Eye (tissue), 1 donor: Measurements from ENCODE around the gene GRHL1.
"Not testable (repeated sequence)": the region's sequence is repeated elsewhere in the genome, so short reads cannot be mapped to it uniquely, and the experiment has no call there.

Experiments used
- DNase-seq: peaks from one replicate; pipeline ENCODE4 v3.0.0-alpha.2; 2015

Gene GRHL1

DNA sequence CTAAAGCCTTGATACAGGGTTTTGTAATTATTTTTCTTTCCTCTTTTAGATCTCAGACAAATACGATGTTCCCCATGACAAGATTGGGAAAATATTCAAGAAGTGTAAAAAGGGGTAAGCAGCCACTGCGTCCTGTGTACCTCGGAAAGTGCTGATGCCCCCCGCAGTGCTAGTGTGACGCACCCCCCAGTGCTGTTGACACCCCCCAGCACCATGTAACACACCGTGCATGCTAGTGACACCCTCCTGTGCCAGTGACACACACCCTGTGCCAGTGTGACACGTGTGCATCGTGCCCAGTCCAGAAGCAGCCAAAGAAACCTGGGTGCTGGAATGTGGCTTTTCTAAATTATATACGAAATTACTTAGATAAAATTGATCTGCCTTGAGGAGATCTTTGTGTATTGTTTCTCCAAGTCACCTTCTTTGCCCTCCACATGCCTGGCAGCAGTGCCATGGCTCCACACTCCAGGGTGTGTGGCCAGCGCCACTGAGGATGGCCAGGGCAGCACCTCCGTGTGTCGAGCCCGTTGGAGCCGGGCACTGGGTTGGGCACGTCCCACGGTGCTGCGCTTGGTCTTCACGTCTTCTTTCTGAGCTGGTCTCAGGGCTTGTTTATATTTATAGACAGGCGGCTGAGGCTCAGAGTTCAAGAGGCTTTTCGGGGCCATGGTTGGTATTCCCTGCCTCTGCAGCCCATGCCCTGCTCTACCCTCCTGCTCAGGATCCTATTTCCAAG lies 47.6 kb downstream of the GRHL1 start:
- no peak for DNase-seq

DNA sequence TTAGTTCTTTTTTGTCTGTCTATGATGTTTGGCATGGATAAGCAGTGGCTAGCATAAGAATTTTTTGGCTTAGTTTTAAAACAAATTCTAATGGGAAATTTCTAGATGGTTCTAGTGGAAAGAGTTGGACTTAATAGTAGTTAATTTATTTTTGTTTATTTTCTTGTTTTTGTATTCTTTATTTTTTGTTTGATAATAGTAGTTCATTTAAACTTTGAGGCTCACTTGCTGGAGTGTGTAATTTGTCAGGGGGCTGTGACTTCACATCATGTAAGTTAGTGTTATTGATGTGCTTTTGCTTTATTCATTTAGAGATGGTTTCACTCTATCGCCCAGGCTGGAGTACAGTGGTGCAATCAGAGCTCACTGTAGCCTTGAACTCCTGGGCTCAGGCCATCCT lies 48.2 kb downstream of the GRHL1 start:
- no peak for DNase-seq

DNA sequence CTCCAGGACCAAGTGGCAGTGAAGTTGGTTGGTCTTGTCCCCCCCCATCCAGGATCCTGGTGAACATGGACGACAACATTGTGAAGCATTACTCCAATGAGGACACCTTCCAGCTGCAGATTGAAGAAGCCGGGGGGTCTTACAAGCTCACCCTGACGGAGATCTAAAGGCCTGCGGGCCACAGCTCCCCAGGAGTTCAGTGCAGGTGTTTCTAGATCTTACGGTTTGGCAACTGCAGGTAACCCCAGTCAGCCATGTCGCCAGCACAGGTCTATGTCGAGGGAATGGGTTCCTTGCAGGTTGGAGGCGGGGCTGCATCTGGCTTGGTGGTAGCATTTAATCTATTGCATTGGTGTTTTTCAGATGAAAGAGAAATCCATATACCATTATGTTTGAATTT lies 49.0 kb downstream of the GRHL1 start:
- no peak for DNase-seq

DNA sequence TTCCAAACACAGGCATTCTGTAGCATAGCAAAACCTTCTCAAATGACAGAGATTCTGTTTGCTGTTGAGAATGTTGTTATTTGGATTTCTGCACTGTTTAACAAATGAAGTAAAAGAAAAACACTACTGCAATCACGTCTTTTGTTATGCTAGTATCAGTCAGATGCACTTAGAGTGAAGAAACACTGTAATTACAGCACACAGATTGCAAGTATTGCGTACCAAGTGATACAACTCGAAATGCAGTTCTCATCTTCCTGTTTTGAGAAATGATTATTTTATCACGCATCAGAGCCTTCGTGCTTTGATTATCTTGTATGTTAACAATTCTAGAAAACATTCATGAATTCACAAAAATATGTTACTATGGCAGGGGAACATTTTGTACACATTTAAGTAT lies 50.1 kb downstream of the GRHL1 start:
- no peak for DNase-seq

DNA sequence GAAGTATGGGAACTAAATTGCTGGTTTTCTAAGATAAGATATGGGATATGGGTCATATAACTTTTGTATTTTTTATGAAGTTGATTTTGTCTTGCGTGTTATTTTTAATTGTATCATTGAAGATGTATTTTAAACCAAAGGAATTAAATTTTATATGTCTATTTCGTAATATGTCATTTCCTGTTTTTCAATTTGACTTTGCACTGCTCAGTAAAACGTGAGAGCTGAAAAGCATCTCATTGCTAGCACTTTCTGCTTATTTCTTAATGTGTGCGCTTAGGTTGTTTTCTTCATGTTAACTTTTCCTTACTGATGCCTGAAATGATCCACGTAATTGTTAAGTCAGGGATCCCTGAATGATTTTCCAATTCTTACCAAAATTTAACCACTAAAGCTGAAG lies 50.6 kb downstream of the GRHL1 start:
- no peak for DNase-seq

DNA sequence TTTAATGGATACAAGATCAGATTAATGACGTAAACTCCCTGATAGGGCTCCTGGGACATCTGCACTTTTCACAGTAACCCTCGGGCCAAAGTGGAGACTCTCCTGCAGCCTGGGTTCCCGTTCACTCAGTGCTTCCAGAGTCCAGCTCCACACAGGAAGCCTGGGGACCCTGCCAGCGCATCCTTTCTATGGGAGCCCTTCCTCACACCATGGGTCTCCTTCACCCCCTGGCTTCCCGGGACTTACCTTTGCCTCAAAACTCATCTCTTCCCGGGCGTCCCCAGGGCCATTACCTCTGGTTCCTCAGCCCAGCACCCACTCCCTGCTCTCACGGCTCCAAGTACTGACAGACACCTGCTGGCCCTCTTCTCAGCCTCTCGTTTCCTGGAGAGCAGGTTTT lies 51.2 kb downstream of the GRHL1 start:
- DNase-seq: no peak

DNA sequence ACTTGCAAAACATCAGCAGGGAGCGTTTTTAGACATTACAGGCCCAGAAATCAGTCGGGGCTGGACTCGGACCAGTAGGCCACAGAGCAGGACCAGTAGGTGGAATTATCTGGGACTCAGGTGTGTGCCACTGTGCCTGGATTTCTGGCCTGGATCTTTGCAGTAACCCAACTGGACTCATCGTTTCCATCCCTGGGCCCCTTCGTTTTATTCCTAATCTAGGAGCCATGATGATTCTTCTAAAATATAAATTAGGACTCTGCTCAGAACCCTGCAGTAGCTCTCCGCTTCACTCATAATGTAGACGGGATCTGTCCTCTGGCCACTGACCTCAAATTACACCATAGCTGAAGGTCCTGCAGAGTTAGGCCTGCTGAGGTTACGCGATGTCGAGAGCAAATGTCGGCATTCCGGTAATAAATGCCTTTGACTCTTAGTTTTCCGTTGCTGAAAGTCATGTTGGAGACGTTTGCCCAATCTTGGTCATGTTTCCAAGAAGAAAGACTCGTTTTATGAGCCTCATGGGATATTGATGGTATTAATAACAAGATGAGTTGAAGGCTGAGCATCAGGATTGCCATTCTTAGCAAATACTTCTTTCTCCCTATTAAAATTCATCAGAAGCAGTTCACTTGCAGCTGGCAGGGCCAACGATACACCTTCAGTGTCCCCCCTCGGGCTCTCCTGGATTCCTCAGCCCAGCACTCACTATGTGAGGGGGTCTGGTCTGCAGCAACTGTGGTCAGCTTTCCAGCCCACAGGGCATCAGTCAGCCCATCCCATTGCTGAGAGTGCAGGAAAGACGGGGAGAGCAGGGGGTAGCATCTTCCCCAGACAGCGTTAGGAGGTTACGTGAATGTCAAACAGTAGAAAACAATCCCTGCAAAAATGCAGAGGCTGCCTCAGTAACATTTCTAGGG lies 52.0 kb downstream of the GRHL1 start:
- DNase-seq: no peak

DNA sequence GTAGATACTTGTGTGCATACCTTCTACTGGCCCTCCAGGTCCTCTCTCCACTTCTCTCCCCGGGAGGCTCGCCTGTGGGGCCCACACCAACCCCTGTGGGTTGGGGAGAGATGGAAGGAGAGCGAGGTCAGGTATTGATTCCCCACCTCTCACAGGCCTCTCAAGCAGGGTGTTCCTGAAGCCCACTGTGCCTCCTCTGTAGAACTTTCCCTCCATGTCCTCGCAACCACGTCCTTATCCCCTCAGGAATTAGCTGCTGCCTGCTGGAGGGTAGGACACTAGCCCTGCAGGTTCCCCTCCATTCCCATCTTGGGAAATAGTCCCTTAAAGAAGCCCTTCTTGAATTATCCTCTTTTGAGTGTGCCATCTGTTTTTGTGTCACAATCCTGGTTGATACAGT lies 52.9 kb downstream of the GRHL1 start:
- DNase-seq: no peak

DNA sequence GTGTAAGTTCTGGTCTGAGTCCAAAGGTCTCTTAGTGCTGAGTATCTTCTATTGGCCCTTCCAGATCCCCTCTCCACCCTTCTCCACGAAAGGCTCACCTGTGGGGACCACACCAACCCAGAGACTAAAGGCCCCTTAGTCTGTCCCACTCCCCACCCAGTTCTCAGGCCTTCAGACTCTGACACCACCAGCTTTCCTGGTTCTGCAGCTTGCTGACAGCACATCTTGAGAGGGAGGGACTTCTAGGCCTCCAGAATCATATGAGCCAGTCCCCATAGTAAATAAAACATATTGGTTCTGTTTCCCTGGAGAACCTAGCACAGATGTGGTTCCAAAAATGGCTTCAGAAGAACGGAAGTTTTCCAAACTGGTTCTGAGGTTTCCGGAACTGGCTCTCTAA lies 53.3 kb downstream of the GRHL1 start:
- no peak for DNase-seq

DNA sequence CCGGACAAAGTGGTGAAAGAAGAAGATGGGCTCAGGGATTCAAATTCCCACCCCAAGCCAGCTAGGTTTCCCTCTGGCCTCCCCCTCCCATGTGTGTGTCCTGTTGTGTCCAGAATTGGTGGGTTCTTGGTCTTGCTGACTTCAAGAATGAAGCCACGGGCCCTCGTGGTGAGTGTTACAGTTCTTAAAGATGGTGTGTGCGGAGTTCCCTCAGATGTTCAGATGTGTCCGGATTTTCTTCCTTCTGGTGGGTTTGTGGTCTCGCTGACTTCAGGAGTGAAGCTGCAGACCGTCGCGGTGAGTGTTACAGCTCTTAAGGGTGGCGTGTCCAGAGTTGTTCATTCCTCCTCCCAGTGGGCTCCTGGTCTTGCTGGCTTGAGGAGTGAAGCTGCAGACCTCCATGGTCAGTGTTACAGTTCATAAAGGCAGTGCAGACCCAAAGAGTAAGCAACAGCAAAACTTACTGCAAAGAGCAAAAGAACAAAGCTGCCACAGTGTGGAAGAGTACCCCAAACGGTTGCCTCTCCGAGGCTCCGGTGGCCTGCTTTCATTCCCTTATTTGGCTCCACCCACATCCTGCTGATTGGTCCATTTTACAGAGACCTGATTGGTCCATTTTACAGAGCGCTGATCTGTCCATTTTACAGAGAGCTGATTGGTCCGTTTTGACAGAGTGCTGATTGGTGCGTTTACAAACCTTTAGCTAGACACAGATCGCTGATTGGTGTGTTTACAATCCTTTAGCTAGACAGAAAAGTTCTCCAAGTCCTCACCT lies 54.2 kb downstream of the GRHL1 start:
- no peak for DNase-seq

DNA sequence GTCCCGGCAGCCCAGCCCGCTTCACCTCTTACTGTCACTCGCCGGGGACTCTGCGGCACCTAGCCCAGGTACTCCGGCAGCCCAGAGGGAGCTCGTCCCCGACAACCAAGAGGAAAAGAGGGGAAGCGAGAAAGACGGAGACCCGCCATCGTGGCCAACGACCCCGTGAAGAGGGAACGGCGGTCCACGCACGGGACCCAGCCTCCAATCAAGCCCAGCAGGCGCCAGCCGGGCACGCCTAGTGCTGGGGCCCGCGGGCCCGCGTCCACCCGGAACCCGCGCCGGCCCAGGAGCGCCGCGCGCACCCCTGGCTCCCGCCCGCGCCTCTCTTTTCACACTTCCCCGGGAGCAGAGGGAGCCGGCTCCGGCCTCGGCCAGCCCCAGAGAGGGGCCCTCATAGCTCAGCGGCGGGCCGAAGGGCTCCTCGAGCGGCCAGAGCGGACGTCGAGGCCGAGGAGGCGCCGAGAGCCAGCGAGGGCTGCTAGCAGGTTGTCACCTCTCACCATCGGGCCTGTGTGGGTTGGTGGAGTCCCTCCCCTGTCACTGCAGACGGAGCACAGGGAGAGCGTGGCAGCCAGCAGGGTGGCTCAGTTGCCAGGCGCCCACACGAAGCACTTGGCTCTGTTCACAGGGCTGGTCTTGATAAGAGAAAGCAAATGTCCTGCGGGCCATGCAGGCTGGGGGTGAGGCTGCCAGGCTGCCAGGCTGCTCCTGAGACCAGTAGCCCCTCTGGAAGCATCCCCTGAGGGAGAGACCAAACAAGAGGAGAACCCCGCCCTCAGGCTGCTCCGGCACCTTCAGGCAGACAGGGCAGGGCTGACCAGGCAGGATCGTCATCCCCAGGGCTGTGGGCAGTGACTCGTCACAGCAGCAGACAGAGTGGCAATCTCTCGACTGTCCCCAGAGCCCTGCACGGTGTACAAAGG lies 55.0 kb downstream of the GRHL1 start:
- peak; percentile 47 for DNase-seq

DNA sequence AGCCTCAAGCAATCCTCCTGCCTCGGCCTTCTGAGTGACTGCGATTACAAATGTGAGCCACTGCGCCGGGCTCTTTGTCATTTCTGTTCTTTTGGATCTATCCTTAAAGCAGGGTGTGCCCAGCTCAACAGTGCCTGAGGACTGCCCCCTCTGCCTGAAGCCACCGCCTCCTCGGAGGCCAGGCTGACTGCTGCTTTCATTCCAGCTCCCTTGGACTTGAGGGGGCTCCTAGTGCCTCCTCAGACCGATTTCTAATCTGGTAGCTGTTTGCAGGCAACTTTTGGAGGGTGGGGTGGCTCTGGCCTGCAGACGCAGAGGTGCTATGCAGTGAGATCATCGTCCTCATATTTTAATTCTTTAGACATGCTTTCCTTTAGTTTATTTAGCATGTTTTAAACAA lies 55.9 kb downstream of the GRHL1 start:
- no peak for DNase-seq

DNA sequence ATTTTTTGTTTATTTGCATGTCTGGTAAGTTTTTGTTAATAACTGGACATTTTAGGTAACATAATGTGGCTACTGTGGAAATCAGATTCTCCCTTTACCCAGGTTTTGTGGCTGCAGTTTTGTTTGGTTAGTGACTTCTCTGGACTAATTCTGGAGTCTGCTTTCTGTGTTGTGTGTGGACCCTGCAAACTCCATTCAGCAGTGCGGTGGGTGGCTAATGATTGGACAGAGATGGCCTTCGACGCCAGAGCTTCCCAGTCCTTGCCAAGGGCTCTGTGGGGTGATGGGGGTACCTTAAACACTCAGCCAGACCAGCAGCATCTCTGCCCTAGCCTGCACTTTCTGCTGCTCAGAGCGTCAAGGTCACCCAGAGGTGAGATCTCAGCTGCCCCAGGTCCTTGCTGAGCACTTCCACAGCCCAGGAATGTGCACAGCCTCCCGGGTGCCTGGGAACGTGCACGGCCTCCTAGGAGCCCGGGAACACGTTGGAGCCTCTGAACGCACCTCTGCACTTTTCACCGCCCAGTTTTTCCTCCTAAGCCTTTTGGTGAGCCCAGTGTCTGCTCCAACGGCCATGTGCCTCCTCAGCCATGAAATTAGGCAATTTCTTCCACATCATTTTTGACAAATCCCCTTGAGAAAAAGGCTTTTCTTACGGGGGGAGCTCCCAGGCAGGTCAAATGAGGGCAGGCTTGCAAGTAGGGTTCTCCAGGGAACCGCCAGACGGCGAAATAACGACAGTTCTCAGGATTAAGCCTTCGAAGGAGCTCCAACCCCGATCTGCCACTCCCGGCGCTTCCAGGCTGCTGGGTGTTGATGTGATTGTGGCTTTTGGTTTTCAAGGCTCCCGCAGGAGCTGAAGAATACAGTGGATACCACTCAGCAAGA lies 56.7 kb downstream of the GRHL1 start:
- DNase-seq: peak; percentile 75

DNA sequence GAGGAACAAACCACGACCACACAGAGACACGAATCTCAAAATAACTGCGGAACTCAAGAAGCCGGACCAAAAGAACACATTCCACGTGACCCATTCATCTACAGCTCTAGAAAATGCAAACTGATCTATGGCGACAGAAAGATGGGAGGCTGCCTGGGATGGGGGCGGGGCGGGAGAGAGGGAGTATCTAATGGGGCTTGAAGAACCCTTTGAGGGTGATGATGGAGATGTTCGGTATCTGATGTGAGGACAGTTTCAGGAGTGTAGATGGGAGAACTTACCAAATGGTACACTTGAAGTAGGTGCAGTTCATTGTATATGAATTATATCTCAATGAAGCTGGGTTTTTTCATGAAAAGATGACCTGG lies 57.3 kb downstream of the GRHL1 start:
- DNase-seq: no peak

DNA sequence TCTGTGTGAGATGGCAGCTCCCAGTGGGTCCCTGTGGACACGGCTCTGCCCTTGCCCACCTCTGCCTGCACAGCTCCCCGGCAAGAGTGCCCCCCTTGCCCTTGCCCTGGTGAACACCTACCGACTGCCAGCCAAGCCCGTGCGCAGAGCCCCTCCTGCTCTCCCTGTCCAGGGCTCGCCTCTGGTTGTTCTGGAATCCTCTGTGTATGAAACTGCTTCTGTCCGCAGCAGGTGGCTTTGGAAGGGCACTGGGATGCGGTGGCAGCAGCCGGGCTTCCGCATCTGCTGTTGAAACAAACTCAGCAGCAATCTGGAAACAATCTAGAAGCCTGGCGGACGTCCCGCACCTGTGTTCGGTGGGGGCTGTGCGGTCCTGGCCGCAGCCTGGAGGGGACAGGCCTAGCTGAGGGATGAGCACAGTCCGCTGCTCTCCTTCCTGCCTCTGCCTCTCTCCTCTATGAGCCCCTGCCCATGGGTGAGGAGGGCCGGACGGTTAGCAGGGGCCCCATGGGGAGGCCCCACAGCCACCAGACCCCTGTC lies 57.8 kb downstream of the GRHL1 start:
- peak; percentile 37 for DNase-seq

DNA sequence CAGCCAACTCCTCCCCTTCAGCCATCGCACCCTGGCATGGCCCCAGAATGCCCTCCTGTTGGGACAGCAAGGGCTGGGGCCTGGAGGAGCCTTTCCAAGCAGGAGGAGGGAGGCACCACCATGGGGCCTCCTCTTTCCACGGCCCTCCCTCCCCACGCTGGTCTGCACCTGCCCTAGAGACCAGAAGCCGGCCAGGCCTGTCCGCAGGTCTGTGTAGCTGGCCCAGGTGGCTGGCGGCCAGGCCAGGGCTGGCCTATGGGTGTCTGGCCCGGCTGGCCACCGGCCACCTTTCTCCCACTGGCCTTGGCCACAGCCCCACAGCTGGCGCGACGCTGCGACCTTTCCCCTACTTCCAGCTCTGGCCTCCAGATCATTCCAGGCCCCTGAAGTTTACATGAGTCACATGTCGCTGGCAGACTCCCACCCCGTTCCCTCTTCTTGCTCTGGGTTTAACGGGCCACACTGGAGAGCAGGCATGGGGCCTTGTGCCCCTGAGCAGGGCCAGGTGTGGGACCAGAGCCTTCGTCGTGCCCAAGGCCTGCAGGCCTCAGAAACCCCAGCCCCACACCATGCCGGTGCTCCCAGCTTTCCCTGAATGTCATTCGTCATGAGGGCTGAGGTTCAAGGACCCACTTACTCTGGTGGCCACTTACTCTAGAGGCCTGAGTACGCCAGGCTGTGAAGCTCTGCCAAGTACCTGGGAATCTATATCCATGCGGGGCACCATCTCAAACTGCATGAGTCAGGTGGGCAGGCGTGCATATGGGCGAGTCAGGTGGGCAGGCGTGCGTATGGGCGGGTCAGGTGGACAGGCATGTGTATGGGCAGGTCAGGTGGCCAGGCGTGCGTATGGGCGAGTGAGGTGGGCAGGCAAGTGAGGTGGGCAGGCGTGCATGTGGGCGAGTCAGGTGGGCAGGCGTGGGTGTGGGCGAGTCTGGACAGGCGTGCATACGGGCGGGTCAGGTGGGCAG lies 58.6 kb downstream of the GRHL1 start:
- no peak for DNase-seq

DNA sequence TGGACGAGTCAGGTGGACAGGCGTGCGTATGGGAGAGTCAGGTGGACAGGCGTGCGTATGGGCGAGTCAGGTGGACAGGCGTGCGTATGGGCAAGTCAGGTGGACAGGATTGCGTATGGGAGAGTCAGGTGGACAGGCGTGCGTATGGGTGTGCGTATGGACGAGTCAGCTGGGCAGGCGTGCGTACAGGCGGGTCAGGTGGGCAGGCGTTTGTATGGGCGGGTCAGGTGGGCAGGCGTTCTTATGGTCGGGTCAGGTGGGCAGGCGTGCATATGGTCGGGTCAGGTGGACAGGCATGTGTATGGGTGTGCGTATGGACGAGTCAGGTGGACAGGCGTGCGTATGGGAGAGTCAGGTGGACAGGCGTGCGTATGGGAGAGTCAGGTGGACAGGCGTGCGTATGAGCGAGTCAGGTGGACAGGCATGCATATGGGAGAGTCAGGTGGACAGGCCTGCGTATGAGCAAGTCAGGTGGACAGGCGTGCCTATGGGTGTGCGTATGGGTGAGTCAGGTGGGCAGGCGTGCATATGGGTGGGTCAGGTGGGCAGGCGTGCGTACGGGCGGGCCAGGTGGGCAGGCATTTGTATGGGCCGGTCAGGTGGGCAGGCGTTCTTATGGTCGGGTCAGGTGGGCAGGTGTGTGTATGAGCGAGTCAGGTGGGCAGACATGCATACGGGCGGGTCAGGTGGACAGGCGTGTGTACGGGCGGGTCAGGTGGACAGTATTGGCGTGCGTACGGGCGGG lies 59.5 kb downstream of the GRHL1 start:
- not testable (repeated sequence) for DNase-seq

DNA sequence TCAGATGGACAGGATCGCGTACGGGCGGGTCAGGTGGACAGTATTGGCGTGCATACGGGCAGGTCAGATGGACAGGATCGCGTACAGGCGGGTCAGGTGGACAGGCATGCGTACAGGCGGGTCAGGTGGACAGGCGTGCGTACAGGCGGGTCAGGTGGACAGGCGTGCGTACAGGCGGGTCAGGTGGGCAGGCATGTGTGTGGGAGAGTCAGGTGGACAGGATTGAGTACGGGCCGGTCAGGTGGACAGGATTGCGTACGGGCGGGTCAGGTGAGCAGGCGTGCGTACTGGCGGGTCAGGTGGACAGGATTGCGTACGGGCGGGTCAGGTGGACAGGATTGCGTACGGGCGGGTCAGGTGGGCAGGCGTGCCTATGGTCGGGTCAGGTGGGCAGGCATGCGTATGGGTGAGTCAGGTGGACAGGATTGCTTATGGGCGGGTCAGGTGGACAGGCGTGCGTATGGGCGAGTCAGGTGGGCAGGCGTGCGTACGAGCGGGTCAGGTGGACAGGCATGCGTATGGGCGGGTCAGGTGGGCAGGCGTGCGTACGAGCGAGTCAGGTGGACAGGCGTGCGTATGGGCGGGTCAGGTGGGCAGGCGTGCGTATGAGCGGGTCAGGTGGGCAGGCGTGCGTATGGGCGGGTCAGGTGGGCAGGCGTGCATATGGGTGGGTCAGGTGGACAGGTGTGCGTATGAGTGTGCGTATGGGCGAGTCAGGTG lies 60.3 kb downstream of the GRHL1 start:
- DNase-seq: not testable (repeated sequence)
